HG03460 (cell line): ENCODE results near the gene DNAH10.

Experiments
- ATAC-seq: cut with Tn5 transposase; IDR thresholded peaks from one replicate; pipeline ENCODE4 v1.9.1; 2021; ENCODE audit not compliant: unreplicated experiment

DNAH10 gene

DNA sequence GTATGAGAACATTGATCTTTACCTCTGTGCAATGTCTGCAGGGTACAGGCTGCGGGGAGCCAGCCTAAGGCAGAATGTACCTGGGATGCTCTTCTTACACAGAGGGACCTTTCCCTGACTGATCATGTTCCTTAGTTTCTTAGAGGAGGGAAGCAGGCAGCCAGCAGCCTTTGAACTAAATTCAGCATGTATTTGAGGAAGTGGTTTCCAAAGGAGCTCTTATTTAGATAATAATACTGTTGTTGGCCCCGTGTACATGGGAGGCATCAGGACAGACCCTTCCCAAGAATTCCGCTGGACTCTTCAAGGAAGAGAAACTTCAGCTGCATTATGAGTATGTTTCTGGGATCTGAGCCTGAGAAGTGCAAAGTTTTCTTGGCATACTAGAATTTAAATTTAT lies 111.7 kb downstream of the DNAH10 start:
- no peak for ATAC-seq

DNA sequence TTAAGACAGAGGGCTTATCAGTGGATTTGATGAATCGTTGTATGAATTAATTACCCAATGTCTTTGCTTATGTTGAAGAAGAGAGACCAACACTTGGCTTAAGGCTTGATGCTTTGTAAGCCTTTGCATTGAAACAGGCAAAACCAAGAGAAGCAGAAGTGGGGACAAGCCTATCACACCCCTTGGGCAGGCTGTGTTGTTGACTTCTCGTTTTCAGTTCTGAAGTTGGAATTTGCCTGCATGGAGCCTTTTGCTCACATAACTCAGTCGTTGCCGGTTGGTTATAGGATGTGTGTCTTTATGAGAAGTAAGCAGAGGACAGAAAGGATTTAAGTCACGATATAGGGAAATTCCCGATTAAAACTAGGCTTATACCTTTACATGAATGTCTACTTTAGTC lies 115.9 kb downstream of the DNAH10 start:
- no peak for ATAC-seq

DNA sequence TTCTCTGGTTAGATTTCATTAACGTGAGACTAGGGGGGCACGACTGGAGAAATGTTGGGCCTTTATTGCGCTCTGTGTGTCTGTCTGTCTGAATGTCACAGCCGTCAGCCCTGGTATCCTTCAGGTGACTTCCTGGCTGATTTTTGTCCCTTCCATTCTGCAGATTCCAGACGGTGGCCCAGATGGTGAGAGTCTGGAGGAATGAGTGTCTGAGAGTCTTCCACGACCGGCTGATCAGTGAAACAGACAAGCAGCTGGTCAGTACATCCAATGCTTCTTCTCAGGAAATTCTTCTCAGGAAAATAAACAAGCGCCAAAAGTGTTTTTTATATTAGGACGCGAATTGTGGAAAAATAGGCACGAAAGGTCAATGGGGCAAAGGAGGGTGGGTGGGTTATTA lies 117.0 kb downstream of the DNAH10 start:
- ATAC-seq, result no peak

DNA sequence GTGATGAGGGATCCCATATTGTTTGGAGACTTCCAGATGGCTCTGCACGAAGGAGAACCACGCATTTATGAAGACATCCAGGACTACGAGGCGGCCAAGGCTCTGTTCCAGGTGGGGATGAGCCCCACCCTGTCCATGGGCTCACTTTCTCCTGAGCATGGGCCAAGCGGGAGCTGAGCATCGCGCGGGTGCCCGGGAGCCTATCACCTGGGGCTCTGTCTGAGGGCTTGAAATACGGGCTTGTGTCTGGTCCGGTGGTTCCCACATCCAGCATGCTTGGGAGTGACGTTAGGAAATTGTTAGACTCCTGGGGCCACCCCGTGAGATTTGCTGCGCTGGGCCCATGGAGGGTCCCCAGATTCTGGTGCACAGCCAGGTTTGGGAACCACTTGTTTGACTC lies 117.6 kb downstream of the DNAH10 start:
- no peak for ATAC-seq

DNA sequence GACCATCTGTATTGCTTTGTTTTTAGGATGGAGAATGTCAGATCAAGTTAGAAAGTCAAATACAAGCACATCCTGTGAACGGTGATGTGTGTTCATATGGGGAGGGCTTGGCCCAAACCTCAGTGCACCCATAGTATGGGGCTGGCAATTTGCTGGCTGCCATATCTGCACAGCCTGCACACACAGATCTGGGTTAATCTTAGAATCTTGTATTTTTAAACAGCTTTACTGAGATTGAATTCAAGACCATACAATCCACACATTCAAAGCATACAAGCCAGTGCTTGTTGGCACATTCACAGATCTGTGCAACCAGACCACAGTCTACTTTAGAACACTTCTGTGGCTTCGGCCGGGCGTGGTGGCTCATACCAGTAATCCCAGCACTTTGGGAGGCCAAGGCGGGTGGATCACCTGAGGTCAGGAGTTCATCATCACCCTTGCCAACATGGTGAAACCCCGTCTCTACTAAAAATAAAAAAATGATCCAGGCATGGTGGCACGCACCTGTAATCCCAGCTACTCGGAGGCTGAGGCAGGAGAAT lies 120.1 kb downstream of the DNAH10 start:
- no peak for ATAC-seq

DNA sequence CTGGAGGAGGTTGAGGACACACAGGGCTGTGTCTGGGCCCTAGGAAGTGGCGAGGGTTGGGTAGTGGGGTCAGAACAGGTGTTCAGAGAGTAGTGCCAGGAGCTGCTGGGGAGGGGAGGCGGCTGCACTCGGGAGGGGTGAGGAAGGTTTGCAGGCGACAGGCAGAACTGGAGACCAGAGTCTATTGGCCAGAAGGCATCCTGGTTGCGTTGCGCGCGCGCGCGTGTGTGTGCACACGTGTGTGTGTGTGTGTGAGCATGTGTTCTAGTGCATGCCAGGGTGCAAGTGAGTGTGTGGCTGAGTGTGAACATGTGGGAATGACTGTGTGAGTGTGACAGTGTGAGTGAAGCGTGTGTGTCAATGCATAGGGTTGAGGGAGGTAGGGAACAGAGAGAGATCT lies 124.2 kb downstream of the DNAH10 start:
- ATAC-seq, result no peak

DNA sequence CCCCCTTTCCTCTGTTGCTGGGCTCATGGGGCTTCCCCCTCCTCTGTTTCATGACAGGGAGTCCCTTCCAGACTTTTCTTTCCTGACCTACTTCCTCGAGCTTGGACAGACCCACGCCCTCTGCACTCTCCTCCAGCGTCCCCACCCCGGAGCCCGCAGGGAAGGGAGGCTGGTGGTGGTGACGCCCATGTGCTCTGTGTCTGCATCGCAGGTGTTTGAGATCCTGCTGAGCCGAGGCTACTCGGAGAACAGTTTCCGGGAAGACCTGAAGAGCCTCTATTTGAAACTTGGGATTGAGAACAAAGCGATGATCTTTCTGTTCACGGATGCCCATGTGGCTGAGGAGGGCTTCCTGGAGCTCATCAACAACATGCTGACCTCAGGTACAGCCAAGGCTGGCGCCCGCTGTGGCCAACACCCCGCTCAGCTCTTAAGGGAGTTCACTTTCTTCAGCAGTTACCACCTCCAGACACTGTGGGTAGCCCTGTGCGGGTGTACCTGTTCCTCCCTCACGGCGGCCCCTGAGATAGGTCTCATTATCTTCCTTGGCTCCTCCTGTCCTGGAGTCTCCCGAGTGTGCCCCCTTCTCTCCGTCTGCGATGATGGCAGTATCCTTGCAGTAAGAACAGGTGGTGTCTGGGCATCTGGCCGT lies 125.0 kb downstream of the DNAH10 start:
- ATAC-seq, result no peak

DNA sequence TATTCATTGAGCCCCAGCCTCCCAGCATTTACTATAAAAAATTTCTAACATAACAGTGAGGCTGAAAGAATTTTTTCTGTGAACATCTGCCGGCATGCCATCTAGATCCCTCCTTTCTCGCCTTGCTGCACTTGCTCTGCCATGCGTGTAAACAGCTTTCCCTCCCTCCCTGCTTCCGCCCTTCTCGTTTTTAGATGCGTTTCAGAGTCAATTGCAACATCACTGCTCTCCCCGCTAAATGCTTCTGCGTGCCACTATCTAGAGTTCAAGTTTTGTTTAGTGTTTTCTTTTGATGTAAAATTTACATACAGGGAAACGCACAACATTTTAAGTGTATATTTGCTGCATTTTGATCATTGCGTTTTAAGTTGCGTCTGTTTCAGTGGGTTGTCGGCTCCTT lies 126.9 kb downstream of the DNAH10 start:
- ATAC-seq, result no peak

DNA sequence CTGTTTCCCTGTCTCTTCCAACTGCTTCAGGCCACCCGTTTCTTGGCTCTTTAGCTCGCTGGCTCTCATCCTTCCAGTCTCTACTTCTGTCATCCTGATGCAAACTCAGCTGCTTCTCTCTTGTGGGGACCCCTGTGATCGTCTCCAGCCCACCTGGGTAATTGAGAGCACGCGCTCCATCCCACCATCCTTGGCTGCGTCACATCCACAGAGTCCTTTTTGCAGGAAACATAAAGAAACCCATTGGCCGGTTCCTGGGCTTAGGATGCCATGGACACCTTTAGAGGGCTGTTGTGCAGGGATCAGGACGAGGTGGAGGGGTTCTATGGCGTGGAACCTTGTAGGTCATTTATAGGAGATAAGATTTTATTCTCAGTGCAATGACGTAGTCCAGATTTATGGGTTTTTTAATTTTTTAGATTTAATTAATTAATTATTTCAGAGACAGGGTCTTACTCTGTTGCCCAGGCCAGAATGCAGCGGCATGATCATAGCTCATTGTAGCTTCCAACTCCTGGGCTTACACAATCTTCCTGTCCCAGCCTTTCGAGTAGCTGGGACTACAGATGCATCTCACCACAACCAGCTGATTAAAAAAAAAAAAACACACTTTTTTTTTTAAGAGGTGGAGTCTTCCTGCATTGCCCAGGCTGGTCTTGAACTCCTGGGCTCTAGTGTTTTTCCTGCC lies 127.9 kb downstream of the DNAH10 start:
- no peak for ATAC-seq

DNA sequence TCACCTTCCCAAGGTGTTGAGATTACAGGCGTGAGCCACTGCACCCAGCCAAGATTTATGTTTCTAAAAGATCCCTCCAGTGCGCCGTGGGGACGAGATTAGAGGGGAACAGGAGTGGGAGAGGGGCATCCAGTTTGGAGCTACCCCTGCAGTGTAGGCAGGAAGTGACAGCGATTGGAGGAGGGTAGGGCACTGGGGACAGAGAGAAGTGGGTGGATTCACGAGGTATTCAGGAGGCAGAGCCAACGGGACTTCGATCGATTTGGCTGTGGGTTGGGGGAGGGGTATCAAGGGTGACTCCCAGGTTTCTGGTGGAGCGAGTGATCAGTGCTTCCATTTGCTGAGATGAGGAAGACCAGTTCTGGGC lies 128.4 kb downstream of the DNAH10 start:
- no peak for ATAC-seq

DNA sequence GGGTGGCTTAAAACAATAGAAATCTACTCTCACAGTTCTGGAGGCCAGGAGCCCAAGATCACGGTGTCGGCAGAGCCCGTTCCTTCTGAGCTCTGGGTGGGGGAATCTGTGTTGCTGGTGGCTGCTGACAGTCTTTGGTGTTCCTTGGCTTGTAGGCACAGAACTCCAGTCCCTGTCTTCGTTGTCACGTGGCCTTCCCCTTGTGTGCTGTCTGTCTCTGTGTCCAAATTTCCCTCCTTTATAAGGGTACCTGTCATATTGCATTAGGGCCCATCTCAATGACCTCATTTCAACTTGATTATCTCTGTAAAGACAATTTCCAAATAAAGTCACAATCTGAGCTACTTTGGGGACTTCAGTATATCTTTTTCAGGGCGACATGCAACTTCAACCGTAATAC lies 128.9 kb downstream of the DNAH10 start:
- no peak for ATAC-seq

DNA sequence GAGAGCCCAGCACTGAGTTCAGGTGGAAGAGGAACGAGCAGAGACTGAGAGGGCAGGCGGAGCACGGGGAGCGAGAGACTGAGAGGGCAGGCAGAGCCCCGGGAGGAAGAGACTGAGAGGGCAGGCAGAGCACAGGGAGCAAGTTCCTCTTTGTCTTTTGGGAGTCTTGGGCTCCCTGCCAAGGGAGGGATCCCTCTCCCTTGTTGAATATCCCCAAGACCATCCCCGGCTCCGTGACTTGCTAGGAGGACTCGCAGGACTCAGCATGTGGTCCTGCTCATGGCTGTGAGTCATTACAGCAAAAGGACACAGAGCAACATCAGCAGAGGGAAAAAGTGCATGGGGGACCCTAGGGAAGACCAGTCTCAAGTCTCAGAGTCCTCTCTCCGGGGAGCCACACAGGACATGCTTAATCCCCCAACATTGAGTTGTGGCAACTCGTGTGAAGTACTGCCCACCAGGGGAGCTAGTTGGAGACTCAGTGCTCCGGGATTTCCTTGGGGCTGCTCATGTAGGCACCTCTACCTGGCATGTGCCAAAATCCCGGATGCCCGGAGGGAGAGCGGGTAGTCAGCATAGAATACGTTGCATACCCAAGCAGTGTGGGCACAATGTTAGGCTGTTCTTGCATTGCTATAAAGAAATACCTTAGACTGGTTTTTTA lies 129.5 kb downstream of the DNAH10 start:
- ATAC-seq, result no peak

DNA sequence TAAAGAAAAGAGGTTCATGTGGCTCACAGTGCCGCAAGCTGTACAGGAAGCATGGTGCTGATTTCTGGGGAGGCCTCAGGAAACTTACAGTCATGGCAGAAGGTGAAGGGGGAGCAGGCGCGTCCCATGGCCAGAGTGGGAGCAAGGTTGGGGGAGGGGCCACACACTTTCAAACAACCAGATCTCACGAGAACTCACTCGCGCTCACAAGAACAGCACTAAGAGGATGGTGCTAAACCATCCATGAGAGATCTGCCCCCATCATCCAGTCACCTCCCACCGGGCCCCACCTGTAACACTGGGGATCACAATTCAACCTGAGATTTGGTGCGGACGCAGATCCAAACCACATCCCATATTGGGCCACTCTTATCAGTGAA lies 130.1 kb downstream of the DNAH10 start:
- ATAC-seq, result no peak

DNA sequence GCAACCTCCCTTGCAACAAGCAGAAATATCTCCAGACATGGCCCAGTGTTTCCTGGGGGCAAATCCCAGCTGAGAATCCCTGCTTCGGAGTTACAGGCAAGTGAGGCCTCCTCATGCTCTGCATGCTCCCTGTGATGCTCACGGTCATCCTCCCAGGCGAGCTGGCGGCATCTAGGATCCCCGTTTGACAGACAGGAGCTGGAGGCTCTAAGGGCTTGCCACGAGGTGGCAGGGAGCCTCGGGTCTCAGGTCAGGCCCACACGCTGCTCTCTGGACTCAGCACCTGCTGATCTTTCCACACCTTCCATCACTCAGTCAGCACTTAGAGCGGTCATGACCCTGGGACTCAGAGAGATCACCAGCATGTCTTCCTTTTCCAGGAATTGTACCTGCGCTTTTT lies 130.8 kb downstream of the DNAH10 start:
- no peak for ATAC-seq

DNA sequence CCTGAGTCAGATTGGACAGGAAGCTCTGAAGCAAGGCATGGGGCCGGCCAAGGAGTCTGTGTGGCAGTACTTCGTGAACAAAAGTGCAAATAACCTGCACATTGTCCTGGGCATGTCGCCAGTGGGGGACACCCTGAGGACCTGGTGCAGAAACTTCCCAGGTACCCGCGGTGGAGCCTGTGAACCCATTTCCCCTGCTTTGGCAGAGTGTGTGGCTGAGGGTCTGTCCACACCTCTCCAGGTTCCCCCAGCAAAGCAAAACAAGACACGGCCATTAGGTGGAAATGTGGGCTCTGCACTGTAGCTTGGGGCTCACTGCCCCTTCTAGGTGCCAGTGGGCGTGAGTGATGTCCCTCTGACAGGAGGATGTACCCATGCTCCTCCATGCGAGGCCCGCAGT lies 131.2 kb downstream of the DNAH10 start:
- no peak for ATAC-seq

DNA sequence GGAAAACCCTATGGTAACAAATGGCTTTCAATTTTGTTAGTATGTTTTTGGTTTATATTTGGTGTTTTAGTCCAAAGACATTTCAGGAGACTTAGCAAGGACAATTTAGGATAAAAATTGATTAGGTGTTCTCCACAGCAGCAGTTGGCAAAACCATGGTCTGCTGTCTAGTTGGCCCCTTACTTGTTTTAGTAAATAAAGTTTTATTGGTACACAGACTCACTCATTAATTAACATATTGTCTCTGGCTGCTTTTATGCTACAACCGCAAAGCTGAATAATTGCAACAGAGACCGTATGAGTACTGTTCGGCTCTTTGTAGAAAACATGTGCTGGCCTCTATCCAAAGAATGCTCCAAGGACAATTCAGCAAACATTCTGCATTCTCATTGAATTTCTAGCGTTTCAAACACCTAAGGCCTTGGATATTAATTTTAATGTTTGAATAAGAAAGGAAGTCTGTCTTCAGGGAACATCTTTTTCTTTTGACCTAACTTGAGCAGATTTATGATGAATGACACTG lies 132.8 kb downstream of the DNAH10 start:
- ATAC-seq, result no peak

DNA sequence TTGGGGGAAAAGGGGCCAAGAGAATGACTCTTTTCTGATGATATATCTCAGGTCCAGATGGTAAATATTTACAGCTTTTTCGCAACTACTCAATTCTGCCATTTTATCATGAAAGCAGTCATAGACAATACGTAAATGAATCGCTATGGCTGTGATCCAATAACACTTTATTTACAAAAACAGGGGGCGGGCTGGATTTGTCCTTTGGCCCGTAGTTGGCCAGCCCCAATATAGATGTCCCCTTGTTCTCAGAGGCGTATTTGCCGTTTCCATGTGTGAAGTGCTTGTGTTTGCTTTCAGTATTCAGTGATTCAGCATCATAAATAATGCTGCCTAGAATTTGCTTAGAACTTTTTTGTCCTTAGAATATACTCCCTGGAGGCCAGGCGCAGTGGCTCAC lies 133.3 kb downstream of the DNAH10 start:
- ATAC-seq, result no peak

DNA sequence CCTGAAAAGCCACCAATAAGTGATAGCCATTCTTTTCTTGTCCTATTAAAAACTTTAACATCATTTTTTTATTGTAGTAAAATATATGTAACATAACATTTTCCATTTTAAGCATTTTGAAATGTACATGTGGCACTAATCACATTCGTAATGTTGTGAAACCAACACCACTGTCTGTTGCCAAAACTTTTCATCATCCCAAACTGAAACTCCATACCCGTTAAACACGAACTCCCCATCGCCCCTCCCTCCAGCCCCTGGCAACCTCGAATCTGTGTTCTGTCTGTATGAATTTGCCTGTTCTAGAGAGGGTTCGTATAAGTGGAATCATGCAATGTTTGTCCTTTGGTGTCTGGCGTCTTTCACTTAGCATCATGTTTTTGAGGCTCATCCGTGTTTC lies 134.7 kb downstream of the DNAH10 start:
- no peak for ATAC-seq

DNA sequence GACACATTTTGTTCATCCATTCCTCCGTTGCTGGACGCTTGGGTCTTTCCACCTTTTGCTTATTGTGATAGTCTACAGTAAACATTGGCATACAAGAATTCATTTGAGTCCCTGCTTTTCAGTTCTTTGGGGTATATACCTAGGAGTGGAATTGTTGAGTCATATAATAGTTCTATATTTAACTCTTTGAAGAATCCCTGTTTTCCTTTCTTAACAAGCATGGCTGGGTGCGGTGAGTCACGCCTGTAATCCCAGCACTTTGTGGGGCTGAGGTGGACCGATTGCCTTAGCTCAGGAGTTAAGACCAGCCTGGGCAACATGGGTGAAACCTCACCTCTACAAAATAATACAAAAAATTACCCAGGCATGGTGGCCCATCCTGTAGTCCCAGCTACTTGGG lies 135.1 kb downstream of the DNAH10 start:
- no peak for ATAC-seq

DNA sequence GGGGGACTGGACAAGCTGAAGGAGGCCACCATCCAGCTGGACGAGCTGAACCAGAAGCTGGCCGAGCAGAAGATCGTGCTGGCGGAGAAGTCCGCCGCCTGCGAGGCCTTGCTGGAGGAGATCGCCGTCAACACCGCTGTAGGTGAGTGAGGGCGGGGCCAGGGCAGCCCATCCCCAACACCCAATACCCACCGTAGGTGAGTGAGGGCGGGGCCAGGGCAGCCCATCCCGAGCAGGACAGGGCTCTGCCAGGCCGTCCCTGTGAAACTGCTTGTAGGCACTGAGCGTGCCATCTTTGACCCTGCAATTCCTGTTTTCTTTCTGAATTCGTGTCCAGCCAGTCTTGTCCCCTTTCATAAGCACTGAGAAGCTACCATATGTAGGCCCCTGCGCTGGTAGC lies 136.6 kb downstream of the DNAH10 start:
- ATAC-seq, result no peak

DNA sequence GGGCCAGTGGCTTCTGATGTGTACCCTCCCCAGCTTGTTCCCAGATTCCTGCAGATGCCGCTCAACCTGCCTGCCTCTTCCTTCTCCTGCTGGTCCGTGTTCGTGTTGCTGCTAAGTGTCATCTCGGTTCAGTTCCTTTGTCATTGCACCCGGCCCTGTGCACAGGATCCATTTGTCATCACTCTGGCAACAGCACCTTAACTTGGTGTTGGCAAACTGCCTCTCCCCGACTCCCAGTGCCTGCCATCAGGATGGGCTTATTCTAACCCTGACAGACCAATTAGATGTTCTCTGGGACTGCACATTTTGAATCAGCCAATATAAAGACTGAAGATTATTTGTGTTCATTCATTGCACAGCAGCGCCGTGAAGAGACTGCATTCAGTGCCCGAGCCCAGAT lies 137.3 kb downstream of the DNAH10 start:
- no peak for ATAC-seq

DNA sequence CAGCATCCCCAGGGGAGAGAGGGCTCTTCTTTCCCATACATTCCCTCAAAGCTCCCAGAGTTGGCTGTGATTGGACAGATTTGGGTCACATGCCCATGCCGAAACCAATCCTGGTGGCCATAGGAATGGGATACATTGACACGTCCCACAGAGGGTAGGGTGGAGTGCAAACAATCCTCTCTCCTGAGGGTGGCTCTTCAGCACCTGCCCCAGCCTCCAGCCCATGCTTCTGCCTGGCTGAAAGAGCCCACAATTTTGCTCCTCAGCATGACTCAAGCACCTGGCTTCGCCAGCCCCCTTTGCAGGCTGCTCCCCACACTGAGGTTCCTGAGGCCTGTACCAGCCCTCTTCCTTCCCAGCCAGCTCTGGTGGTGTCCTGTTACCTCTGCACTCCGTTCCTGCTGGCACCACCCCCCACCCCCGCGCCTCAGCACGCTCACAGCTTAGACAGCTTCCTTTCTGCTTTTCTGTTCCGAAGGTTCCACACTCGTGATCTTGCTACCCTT lies 138.8 kb downstream of the DNAH10 start:
- ATAC-seq, result no peak
